ENCODE results near the gene SHE.

DNA sequence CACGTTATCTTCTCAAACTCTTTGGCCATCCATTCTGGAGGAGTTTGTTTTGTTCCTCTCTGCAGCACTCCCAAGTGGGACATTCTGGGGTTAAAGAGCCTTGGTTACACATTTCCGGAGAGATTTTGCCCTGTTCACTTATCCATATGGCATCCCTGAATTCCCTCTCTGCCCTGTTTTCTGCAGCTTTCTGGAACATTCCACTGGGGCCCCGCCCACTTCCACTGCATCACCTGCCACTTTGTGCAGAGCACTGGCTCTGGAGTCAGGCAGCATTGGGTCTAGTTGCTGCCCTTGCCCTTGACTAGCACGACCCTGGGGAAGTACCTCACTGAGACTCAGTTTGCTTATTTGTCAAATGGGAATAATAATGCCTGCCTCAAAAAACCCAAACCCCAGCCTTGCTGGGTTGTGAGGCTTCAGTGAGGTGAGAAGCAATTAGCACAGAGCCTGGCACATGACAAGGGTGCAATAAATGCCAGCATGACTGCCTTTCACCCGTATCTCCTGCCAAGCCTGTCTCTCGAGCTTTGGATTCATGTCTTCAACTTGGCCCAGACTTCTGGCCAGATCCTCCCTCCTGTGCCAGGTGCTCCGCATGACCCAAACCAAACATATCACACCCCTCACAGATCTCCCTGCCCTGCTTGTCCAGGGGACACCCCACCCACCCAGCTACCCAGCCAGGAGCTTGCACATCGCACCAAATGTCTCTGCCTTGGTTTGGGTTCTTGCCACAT, 58.8 kb downstream of the SHE start:
- TF ChIP-seq, protein P1, sequence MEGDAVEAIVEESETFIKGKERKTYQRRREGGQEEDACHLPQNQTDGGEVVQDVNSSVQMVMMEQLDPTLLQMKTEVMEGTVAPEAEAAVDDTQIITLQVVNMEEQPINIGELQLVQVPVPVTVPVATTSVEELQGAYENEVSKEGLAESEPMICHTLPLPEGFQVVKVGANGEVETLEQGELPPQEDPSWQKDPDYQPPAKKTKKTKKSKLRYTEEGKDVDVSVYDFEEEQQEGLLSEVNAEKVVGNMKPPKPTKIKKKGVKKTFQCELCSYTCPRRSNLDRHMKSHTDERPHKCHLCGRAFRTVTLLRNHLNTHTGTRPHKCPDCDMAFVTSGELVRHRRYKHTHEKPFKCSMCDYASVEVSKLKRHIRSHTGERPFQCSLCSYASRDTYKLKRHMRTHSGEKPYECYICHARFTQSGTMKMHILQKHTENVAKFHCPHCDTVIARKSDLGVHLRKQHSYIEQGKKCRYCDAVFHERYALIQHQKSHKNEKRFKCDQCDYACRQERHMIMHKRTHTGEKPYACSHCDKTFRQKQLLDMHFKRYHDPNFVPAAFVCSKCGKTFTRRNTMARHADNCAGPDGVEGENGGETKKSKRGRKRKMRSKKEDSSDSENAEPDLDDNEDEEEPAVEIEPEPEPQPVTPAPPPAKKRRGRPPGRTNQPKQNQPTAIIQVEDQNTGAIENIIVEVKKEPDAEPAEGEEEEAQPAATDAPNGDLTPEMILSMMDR (conservative IDR thresholded peaks at IDR 0.05 in 1 of 2, IDR thresholded peaks at IDR 0.05 in 1 of 2; ENCODE audit: low read depth in 1 of 2, low read length in 2 of 2): no peak
- TF ChIP-seq EZH2 (IDR thresholded peaks at IDR 0.05; ENCODE audit: low read length, missing control alignments): no peak

Measured in fibroblast of lung (primary cell).